Epithelial cell of esophagus (primary cell): Measurements from ENCODE around the gene PRPF40A.
A peak's percentile ranks its signal among the peaks of the same experiment; 100 is the strongest.

Source experiments
- DNase-seq: peaks from one replicate; pipeline ENCODE4 v3.0.0; 2010; ENCODE audit warnings: low read depth
- H3K4me3 ChIP-seq: 2 replicates; pipeline ENCODE4 v1.5.1; 2011; ENCODE audit warnings: mild to moderate bottlenecking, low read length, control low read depth
- CTCF ChIP-seq: IDR thresholded peaks from 2 replicates; pipeline ENCODE4 v1.5.1; 2011; ENCODE audit warnings: low read depth, mild to moderate bottlenecking, low read length, control low read depth, inconsistent platforms; ENCODE audit not compliant: insufficient read depth; ENCODE audit errors: missing control alignments

PRPF40A gene

GRCh38 chr2:152694161-152694661 is 23.1 kb downstream of the PRPF40A start:
- DNase-seq, result peak; percentile 11
- TF ChIP-seq CTCF, result no peak
- H3K4me3 ChIP-seq, result no peak overlapping the region

GRCh38 chr2:152693033-152693432 is 24.2 kb downstream of the PRPF40A start:
- TF ChIP-seq CTCF, result no peak
- H3K4me3 ChIP-seq, result no peak overlapping the region
- DNase-seq, result no peak

GRCh38 chr2:152686321-152686720 is 30.9 kb downstream of the PRPF40A start:
- no peak overlapping the region for H3K4me3 ChIP-seq
- TF ChIP-seq CTCF, result no peak
- DNase-seq, result no peak

- no peak overlapping the region for H3K4me3 ChIP-seq
- DNase-seq, result no peak
- no peak for TF ChIP-seq CTCF
These were observed 33.9 kb downstream of the PRPF40A start for GRCh38 chr2:152683400-152683799.

GRCh38 chr2:152682663-152683062 is 34.6 kb downstream of the PRPF40A start:
- no peak for TF ChIP-seq CTCF
- no peak for DNase-seq
- H3K4me3 ChIP-seq, result no peak overlapping the region

- no peak for TF ChIP-seq CTCF
- no peak overlapping the region for H3K4me3 ChIP-seq
- DNase-seq, result no peak
These were observed 38.5 kb downstream of the PRPF40A start for GRCh38 chr2:152678808-152679207.

- no peak overlapping the region for H3K4me3 ChIP-seq
- no peak for TF ChIP-seq CTCF
- no peak for DNase-seq
These were observed 40.8 kb downstream of the PRPF40A start for GRCh38 chr2:152676461-152676860.
